Measurements from ENCODE around the gene TTI1. TPM values are rescaled to one million over a fixed set of nuclear protein-coding genes. Genes with fewer than 3 reads are reported as not detected.

The TTI1 gene
- total RNA-seq, 1 experiment from 2014 or later: 26.9 TPM

DNA sequence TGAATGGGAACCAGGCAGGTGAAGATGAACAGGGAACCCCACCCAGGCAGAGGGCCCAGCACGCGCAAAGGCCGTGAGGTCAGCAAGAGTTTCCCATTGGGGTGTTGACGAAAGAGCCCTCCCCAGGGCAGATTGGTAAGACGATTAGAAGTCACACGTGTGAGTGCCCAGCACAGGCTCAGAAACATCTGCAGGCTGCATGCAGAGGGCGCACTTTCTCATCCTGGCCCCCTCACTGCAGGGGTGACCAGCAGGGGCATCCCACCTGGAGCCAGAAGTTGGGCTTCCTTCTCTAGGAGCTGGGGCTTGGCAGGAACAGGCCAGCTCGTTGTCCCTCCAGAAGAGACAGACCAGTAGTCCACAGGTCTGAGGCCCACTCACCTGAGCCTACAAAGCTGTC, 91.9 kb downstream of the TTI1 start:
- no peaks in the 10 kb centered on the region for H3K9me2 ChIP-seq (ENCODE audit: insufficient read depth)
- no peaks in the 10 kb centered on the region for H3K79me2 ChIP-seq (ENCODE audit: insufficient read depth, low read length)
- no peaks in the 10 kb centered on the region for H3K36me3 ChIP-seq (ENCODE audit: control insufficient read depth in 1 of 2, insufficient read depth in 2 of 2, low read length in 2 of 2)
- H3K27ac ChIP-seq (ENCODE audit: low read depth, low read length): no peak overlapping the region
- intact Hi-C loops (cut with micrococcal nuclease): no loop called here
- DNase-seq (ENCODE audit: low read depth, low spot score): no peak
- H2AFZ ChIP-seq (ENCODE audit: low read depth, low read length, poor library complexity, severe bottlenecking): no peak overlapping the region
- H3K27me3 ChIP-seq (ENCODE audit: insufficient read depth, low read length): no peaks in the 10 kb centered on the region
- ChIA-PET POLR2A (no interaction called here), CTCF (interaction anchor here (0.7 kb wide), 1 partner anchor 45 kb away, joined by 3 read pairs; no protein-coding TSS in a partner anchor), RAD21 (ENCODE audit: low non-redundant PET in 1 of 2, low total read pairs in 2 of 2, uncharacterized antibody in 2 of 2, unreplicated experiment in 2 of 2) (no interaction called here)
- H4K20me1 ChIP-seq (ENCODE audit: insufficient read depth): no peaks in the 10 kb centered on the region
- no peaks in the 10 kb centered on the region for H3K4me1 ChIP-seq (ENCODE audit: control insufficient read depth in 1 of 2, insufficient read depth in 2 of 2, low read length in 2 of 2)
- H3K4me3 ChIP-seq (replicated peaks in 1 of 2; ENCODE audit: low read depth in 1 of 2, low read length in 2 of 2): no peak overlapping the region
- H3K9me3 ChIP-seq (ENCODE audit: control insufficient read depth in 1 of 2, insufficient read depth in 1 of 2, low read depth in 1 of 2, low read length in 2 of 2): no peaks in the 10 kb centered on the region
- TF ChIP-seq RAD21 (IDR thresholded peaks at IDR 0.05; ENCODE audit: low read depth) (peak; percentile 31; the same call in 1 of the 2 replicates), EZH2phosphoT487 (IDR thresholded peaks at IDR 0.05; ENCODE audit: borderline replicate concordance) (no peak)
- TF ChIP-seq, protein P1, sequence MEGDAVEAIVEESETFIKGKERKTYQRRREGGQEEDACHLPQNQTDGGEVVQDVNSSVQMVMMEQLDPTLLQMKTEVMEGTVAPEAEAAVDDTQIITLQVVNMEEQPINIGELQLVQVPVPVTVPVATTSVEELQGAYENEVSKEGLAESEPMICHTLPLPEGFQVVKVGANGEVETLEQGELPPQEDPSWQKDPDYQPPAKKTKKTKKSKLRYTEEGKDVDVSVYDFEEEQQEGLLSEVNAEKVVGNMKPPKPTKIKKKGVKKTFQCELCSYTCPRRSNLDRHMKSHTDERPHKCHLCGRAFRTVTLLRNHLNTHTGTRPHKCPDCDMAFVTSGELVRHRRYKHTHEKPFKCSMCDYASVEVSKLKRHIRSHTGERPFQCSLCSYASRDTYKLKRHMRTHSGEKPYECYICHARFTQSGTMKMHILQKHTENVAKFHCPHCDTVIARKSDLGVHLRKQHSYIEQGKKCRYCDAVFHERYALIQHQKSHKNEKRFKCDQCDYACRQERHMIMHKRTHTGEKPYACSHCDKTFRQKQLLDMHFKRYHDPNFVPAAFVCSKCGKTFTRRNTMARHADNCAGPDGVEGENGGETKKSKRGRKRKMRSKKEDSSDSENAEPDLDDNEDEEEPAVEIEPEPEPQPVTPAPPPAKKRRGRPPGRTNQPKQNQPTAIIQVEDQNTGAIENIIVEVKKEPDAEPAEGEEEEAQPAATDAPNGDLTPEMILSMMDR (IDR thresholded peaks at IDR 0.05 in 2 of 3, conservative IDR thresholded peaks at IDR 0.05 in 1 of 3; ENCODE audit: borderline replicate concordance in 1 of 3, insufficient read depth in 1 of 3, low read depth in 2 of 3, low read length in 2 of 3): peak; percentile 65 to 71 (median 66)
- ATAC-seq: peak; percentile 89
- BruUV-seq (replicated peaks): no TSS peak
- no peak overlapping the region for H3K9ac ChIP-seq (ENCODE audit: low read length)
- H3K4me2 ChIP-seq (ENCODE audit: low read length): no peak overlapping the region

DNA sequence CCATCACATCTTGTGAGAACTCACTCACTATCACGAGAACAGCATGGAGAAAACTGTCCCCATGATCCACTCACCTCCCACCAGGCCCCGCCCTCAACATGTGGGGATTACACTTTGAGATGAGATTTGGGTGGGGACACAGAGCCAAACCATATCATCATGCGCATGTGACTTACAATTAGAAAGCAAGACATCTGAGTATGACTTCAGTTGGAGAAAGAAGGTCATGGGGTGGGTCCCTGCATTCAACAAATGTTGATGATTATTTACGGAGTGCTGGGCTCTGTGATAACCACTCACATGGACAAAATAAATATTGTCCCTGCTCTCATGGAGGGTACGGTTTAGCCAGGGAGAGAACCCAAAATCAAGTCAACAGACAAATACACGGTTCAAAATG, 92.4 kb downstream of the TTI1 start:
- no peaks in the 10 kb centered on the region for H3K79me2 ChIP-seq (ENCODE audit: insufficient read depth, low read length)
- no peak overlapping the region for H3K4me3 ChIP-seq (replicated peaks in 1 of 2; ENCODE audit: low read depth in 1 of 2, low read length in 2 of 2)
- no peak for ATAC-seq
- no peaks in the 10 kb centered on the region for H3K4me1 ChIP-seq (ENCODE audit: control insufficient read depth in 1 of 2, insufficient read depth in 2 of 2, low read length in 2 of 2)
- intact Hi-C loops (cut with micrococcal nuclease): no loop called here
- no peaks in the 10 kb centered on the region for H3K9me3 ChIP-seq (ENCODE audit: control insufficient read depth in 1 of 2, insufficient read depth in 1 of 2, low read depth in 1 of 2, low read length in 2 of 2)
- H3K9me2 ChIP-seq (ENCODE audit: insufficient read depth): no peaks in the 10 kb centered on the region
- no peaks in the 10 kb centered on the region for H3K27me3 ChIP-seq (ENCODE audit: insufficient read depth, low read length)
- no peak for DNase-seq (ENCODE audit: low read depth, low spot score)
- H3K4me2 ChIP-seq (ENCODE audit: low read length): no peak overlapping the region
- H3K9ac ChIP-seq (ENCODE audit: low read length): no peak overlapping the region
- H3K36me3 ChIP-seq (ENCODE audit: control insufficient read depth in 1 of 2, insufficient read depth in 2 of 2, low read length in 2 of 2): no peaks in the 10 kb centered on the region
- ChIA-PET RAD21 (ENCODE audit: low non-redundant PET in 1 of 2, low total read pairs in 2 of 2, uncharacterized antibody in 2 of 2, unreplicated experiment in 2 of 2) (no interaction called here), POLR2A (no interaction called here), CTCF (no interaction called here)
- no peak overlapping the region for H2AFZ ChIP-seq (ENCODE audit: low read depth, low read length, poor library complexity, severe bottlenecking)
- no peaks in the 10 kb centered on the region for H4K20me1 ChIP-seq (ENCODE audit: insufficient read depth)
- H3K27ac ChIP-seq (ENCODE audit: low read depth, low read length): no peak overlapping the region
- BruUV-seq (replicated peaks): no TSS peak
- no peak for TF ChIP-seq ELF1 (IDR thresholded peaks at IDR 0.05; ENCODE audit: borderline replicate concordance, low read depth)
- TF ChIP-seq SRF (IDR thresholded peaks at IDR 0.05; ENCODE audit: low read depth): no peak
- TF ChIP-seq, protein P2, sequence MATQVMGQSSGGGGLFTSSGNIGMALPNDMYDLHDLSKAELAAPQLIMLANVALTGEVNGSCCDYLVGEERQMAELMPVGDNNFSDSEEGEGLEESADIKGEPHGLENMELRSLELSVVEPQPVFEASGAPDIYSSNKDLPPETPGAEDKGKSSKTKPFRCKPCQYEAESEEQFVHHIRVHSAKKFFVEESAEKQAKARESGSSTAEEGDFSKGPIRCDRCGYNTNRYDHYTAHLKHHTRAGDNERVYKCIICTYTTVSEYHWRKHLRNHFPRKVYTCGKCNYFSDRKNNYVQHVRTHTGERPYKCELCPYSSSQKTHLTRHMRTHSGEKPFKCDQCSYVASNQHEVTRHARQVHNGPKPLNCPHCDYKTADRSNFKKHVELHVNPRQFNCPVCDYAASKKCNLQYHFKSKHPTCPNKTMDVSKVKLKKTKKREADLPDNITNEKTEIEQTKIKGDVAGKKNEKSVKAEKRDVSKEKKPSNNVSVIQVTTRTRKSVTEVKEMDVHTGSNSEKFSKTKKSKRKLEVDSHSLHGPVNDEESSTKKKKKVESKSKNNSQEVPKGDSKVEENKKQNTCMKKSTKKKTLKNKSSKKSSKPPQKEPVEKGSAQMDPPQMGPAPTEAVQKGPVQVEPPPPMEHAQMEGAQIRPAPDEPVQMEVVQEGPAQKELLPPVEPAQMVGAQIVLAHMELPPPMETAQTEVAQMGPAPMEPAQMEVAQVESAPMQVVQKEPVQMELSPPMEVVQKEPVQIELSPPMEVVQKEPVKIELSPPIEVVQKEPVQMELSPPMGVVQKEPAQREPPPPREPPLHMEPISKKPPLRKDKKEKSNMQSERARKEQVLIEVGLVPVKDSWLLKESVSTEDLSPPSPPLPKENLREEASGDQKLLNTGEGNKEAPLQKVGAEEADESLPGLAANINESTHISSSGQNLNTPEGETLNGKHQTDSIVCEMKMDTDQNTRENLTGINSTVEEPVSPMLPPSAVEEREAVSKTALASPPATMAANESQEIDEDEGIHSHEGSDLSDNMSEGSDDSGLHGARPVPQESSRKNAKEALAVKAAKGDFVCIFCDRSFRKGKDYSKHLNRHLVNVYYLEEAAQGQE (IDR thresholded peaks at IDR 0.05; ENCODE audit: low read depth): no peak
- TF ChIP-seq TCF7L2 (IDR thresholded peaks at IDR 0.05; ENCODE audit: borderline replicate concordance, extremely low read depth, insufficient read depth, insufficient read length): no peak
- TF ChIP-seq POLR2AphosphoS5 (IDR thresholded peaks at IDR 0.05; ENCODE audit: low read depth, low read length): no peak
- TF ChIP-seq RAD21 (IDR thresholded peaks at IDR 0.05; ENCODE audit: low read depth): no peak
- TF ChIP-seq, protein P3, sequence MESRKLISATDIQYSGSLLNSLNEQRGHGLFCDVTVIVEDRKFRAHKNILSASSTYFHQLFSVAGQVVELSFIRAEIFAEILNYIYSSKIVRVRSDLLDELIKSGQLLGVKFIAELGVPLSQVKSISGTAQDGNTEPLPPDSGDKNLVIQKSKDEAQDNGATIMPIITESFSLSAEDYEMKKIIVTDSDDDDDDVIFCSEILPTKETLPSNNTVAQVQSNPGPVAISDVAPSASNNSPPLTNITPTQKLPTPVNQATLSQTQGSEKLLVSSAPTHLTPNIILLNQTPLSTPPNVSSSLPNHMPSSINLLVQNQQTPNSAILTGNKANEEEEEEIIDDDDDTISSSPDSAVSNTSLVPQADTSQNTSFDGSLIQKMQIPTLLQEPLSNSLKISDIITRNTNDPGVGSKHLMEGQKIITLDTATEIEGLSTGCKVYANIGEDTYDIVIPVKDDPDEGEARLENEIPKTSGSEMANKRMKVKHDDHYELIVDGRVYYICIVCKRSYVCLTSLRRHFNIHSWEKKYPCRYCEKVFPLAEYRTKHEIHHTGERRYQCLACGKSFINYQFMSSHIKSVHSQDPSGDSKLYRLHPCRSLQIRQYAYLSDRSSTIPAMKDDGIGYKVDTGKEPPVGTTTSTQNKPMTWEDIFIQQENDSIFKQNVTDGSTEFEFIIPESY (IDR thresholded peaks at IDR 0.05; ENCODE audit: extremely low read depth, insufficient replicate concordance, low read length): no peak
- no peak for TF ChIP-seq CBX3 (IDR thresholded peaks at IDR 0.05; ENCODE audit: low read depth)
- TF ChIP-seq EZH2phosphoT487 (IDR thresholded peaks at IDR 0.05; ENCODE audit: borderline replicate concordance): no peak
